Measurements from ENCODE around the gene DSP.
A peak's percentile ranks its signal among the peaks of the same experiment; 100 is the strongest.

Gene DSP

GRCh38 chr6:7591770-7592169 is 50.3 kb downstream of the DSP start:
- DNase-seq (ENCODE audit: low spot score) = no peak

GRCh38 chr6:7593229-7593628 is 51.8 kb downstream of the DSP start:
- DNase-seq (ENCODE audit: low spot score) = no peak

GRCh38 chr6:7594579-7595125 is 53.2 kb downstream of the DSP start:
- no peak for DNase-seq (ENCODE audit: low spot score)

- no peak for DNase-seq (ENCODE audit: low spot score)
Measured at GRCh38 chr6:7604003-7604402, 62.5 kb downstream of the DSP start.

GRCh38 chr6:7604506-7604905 is 63.0 kb downstream of the DSP start:
- DNase-seq (ENCODE audit: low spot score) = no peak

GRCh38 chr6:7615611-7616383 is 74.3 kb downstream of the DSP start:
- peak; percentile 55 for DNase-seq (ENCODE audit: low spot score)

GRCh38 chr6:7617801-7618764 is 76.6 kb downstream of the DSP start:
- DNase-seq (ENCODE audit: low spot score) = peak; percentile 84

- no peak for DNase-seq (ENCODE audit: low spot score)
Measured at GRCh38 chr6:7621761-7622160, 80.3 kb downstream of the DSP start.

GRCh38 chr6:7624796-7625710 is 83.6 kb downstream of the DSP start:
- peak; percentile 93 for DNase-seq (ENCODE audit: low spot score)

GRCh38 chr6:7628479-7628878 is 87.0 kb downstream of the DSP start:
- no peak for DNase-seq (ENCODE audit: low spot score)

GRCh38 chr6:7628909-7629308 is 87.4 kb downstream of the DSP start:
- no peak for DNase-seq (ENCODE audit: low spot score)

- no peak for DNase-seq (ENCODE audit: low spot score)
Measured at GRCh38 chr6:7629321-7629720, 87.8 kb downstream of the DSP start.

- no peak for DNase-seq (ENCODE audit: low spot score)
Measured at GRCh38 chr6:7630792-7631191, 89.3 kb downstream of the DSP start.

- no peak for DNase-seq (ENCODE audit: low spot score)
Measured at GRCh38 chr6:7631466-7631865, 90.0 kb downstream of the DSP start.

- no peak for DNase-seq (ENCODE audit: low spot score)
Measured at GRCh38 chr6:7632501-7633290, 91.2 kb downstream of the DSP start.

GRCh38 chr6:7633361-7633760 is 91.9 kb downstream of the DSP start:
- no peak for DNase-seq (ENCODE audit: low spot score)

GRCh38 chr6:7636151-7636550 is 94.7 kb downstream of the DSP start:
- no peak for DNase-seq (ENCODE audit: low spot score)

All from COLO829 (cell line).